ENCODE measurements around the gene PCDHGB2.
"Not testable (repeated sequence)": the region's sequence is repeated elsewhere in the genome, so short reads cannot be mapped to it uniquely, and the experiment has no call there.

The PCDHGB2 gene

GRCh38 chr5:141366016-141366896 is 6.5 kb downstream of the PCDHGB2 start:
- Histone ChIP-seq H3K27ac (no peak overlapping the region), H3K4me3 (peak overlapping the region; percentile 19)
- TF ChIP-seq CTCF (IDR thresholded peaks at IDR 0.05) = no peak
- no peak for DNase-seq (ENCODE audit: low spot score)

GRCh38 chr5:141369994-141370848 is 10.4 kb downstream of the PCDHGB2 start, which contains the start of gene PCDHGB3:
TSS of gene PCDHGB3 (plus strand) at chr5:141370242. CDS start at chr5:141370395, 153 bp downstream.
- no peak for DNase-seq (ENCODE audit: low spot score)
- no peak within 1 kb of the TSS for H3K27ac ChIP-seq

GRCh38 chr5:141371572-141372475 is 12.0 kb downstream of the PCDHGB2 start:
- H3K4me3 ChIP-seq = peak overlapping the region; percentile 57
- DNase-seq (ENCODE audit: low spot score) = no peak
- no peak overlapping the region for H3K27ac ChIP-seq
- no peak for TF ChIP-seq CTCF (IDR thresholded peaks at IDR 0.05)

More at GRCh38 chr5:141369994-141370848, 10.4 kb downstream of the PCDHGB2 start, which contains the start of gene PCDHGB3:
- no peak for TF ChIP-seq CTCF (IDR thresholded peaks at IDR 0.05)
- peak within 1 kb of the TSS; percentile 57 for H3K4me3 ChIP-seq

- DNase-seq (ENCODE audit: low spot score) = no peak
- Histone ChIP-seq H3K4me3 (peak within 1 kb of the TSS; percentile 49), H3K27ac (no peak within 1 kb of the TSS)
- TF ChIP-seq CTCF (IDR thresholded peaks at IDR 0.05) = no peak
Observed at GRCh38 chr5:141373673-141374317, 14.0 kb downstream of the PCDHGB2 start, which contains the start of gene PCDHGA6. TSS of gene PCDHGA6 (plus strand) at chr5:141373891. CDS start at chr5:141374084, 193 bp downstream.

- TF ChIP-seq CTCF (IDR thresholded peaks at IDR 0.05) = no peak
- Histone ChIP-seq H3K27ac (no peak overlapping the region), H3K4me3 (peak overlapping the region; percentile 49)
- DNase-seq (ENCODE audit: low spot score) = no peak
Observed at GRCh38 chr5:141374627-141375026, 14.8 kb downstream of the PCDHGB2 start.

GRCh38 chr5:141375444-141376155 is 15.8 kb downstream of the PCDHGB2 start:
- not testable (repeated sequence) for DNase-seq (ENCODE audit: low spot score); H3K27ac ChIP-seq
- H3K4me3 ChIP-seq = peak overlapping the region; percentile 12
